H7 (cell line): ENCODE measurements around the gene ZNF367. TPM values are rescaled to one million over a fixed set of nuclear protein-coding genes. Genes with fewer than 3 reads are reported as not detected.

Experiments used
- DNase-seq: peaks from one replicate; pipeline ENCODE4 v3.0.0; 2012
- H3K27me3 ChIP-seq: 2 replicates; pipeline ENCODE4 v1.6.0; 2011; ENCODE audit warnings: mild to moderate bottlenecking, low read length; ENCODE audit not compliant: control insufficient read depth, insufficient read depth
- H3K36me3 ChIP-seq: replicated peaks from 2 replicates; pipeline ENCODE4 v1.5.1; 2011; ENCODE audit warnings: low read length; ENCODE audit not compliant: control insufficient read depth, insufficient read depth
- H3K4me3 ChIP-seq: 2 replicates; pipeline ENCODE4 v1.5.1; 2011; ENCODE audit warnings: low read depth, mild to moderate bottlenecking, control low read depth, low read length, moderate library complexity; ENCODE audit not compliant: insufficient read depth
- total RNA-seq: library from RNA; depleted of rRNA; stranded (reverse); fragments of >200 nt; shearing (Covaris generic); gene quantifications from 2 replicates; pipeline ENCODE4 v1.2.3, GENCODE V29; 2014

The ZNF367 gene
- total RNA-seq, 1 experiment from 2014 or later, result 10.0 TPM

DNA sequence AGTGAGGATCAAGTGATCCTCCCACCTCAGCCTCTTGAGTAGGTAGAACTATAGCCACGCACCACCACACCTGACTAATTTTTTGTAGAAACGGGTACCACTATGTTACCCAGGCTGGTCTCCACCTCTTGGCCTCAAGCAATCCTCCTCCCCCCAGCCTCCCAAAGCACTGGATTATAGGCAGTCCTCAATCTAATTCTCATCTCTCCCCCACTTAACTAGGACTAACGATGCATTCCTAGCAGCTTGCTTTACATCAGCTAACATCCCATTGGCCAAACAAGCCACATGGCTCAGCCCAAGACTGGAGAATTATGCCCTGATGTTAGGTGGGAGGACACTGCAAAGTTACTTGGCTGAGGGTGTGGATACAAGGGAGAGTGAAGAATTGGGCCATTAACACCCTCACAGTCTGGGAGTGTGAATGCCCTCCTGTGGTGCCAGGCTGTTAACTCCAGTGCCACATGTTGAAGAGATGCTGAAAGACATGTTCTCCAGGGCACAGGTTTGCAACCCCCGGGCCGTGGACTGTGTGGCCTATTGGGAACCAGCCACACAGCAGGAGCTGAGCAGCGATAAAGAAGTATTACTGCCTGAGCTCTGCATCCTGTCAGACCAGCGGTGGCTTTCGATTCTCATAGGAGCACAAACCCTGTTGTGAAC lies 5.3 kb upstream of the ZNF367 start:
- Histone ChIP-seq H3K4me3 (no peak overlapping the region), H3K36me3 (no peaks in the 10 kb centered on the region), H3K27me3 (no peaks in the 10 kb centered on the region)
- DNase-seq, result no peak

DNA sequence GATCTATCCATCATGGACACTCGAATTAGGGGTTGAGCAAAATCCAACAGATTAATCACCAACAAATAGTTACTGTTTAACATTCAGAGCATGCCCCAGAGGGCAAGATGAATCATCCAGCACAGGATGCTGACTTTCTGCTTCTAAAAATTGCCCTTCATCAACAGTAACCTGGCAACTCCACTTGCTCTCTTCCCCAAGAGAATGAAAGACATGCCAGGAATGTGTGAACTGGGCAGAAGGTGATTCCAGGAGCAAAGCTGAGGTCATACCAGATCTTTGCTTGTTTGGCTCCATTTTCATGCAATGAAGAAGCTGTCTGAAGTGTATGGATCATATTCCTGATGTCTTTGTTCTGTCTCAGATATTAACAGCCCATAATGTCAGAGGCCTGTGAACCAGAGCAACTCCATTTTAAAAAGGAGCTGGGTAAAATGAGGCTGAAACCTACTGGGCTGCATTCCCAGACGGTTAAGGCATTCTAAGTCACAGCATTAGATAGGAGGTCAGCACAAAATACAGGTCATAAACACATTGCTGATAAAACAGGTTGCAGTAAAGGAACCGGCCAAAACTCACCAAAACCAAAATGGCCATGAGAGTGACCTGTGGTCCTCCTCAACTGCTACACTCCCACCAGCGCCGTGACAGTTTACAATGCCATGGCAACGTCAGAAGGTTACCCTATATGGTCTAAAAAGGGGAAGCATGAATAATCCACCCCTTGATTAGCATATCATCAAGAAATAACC lies 2.5 kb upstream of the ZNF367 start:
- no peaks in the 10 kb centered on the region for H3K27me3 ChIP-seq
- DNase-seq, result peak; percentile 45
- no peak overlapping the region for H3K4me3 ChIP-seq
- no peaks in the 10 kb centered on the region for H3K36me3 ChIP-seq

DNA sequence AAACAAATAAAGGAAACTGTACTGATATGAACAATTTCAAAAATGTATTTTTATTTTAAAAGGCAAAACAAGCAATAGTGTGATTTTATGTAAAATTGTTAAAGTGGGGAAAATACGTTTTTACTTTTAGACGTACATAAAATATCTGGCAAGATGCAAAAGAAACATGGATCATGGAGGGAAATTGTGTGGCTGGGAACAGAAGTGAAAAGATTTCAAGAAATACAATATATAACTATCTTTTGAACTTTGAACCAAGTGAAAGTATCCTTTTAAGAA lies 1.5 kb upstream of the ZNF367 start:
- Histone ChIP-seq H3K36me3 (no peaks in the 10 kb centered on the region), H3K27me3 (no peaks in the 10 kb centered on the region), H3K4me3 (peak overlapping the region; percentile 94)
- no peak for DNase-seq

DNA sequence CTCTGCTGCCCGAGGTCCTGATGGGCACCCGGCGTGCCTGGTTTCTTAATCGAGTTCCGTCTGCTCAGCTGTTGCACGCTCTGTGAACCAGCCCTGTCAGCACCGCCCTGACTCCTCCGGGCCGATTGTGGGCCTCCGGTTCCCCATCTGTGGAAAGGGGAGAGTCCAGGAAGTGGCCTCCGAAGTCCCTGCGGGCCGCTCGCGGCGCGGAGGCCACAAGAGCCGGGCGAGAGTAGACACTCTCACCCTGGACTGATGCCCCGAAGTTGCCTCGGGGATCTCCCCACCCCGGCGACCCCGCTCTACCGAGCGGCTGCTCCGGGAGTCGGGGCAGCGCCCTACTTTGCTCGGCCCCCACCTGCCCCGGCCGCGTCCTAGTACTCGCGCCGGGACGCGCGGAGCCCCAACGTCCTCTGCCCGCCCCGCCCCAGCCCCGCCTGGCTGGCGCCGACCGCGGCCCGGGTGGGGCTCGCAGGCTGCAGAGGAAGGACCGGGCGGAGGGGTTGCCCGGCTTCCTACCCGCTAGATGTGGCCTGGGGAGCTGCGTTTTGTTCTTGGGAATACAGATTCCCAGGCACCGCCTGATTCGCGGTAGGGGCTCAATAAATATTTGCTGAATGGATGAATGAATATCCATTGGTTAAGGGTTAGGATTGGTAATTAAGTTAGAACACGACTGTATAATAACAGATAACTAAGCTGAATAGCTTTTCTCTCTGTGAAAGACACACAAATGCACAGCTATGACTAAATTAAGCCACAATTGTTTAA lies 935 bp upstream of the ZNF367 start:
- no peaks in the 10 kb centered on the region for H3K27me3 ChIP-seq
- H3K4me3 ChIP-seq, result peak overlapping the region; percentile 94
- H3K36me3 ChIP-seq, result no peaks in the 10 kb centered on the region
- DNase-seq, result peak; percentile 75

- no peak for DNase-seq
- Histone ChIP-seq H3K4me3 (peak overlapping the region; percentile 94), H3K36me3 (no peaks in the 10 kb centered on the region), H3K27me3 (no peaks in the 10 kb centered on the region)
Observed at GRCh38 chr9:96417661-96418082, 498 bp downstream of the ZNF367 start.

DNA sequence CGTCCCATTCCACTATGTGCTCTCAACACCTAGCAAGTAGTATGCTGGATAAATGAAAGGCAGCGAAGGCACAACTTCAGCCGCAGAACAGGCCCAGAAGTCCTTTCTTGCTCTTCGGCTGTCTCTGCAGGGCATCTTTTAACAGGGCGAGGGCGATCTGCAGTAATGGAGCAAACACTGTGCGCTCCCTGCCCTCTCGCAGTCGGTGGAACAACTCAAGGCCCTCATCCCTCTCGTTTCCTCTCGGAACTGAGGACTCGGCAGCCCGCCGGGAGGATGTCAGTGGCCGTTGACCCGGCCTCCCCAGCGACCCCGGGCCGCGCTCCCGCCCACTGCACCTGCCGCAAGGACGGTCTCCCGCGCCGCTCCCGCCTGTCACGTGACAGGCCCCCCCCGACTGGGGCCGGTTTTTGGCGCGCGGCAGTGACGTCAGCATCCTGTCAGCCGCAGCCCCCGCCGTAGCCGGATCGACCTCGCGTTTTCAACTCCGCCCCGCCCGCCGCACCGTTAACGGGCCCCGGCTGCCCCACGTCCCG lies 1.1 kb downstream of the ZNF367 start:
- Histone ChIP-seq H3K27me3 (no peaks in the 10 kb centered on the region), H3K4me3 (peak overlapping the region; percentile 94), H3K36me3 (no peaks in the 10 kb centered on the region)
- DNase-seq, result peak; percentile 94

DNA sequence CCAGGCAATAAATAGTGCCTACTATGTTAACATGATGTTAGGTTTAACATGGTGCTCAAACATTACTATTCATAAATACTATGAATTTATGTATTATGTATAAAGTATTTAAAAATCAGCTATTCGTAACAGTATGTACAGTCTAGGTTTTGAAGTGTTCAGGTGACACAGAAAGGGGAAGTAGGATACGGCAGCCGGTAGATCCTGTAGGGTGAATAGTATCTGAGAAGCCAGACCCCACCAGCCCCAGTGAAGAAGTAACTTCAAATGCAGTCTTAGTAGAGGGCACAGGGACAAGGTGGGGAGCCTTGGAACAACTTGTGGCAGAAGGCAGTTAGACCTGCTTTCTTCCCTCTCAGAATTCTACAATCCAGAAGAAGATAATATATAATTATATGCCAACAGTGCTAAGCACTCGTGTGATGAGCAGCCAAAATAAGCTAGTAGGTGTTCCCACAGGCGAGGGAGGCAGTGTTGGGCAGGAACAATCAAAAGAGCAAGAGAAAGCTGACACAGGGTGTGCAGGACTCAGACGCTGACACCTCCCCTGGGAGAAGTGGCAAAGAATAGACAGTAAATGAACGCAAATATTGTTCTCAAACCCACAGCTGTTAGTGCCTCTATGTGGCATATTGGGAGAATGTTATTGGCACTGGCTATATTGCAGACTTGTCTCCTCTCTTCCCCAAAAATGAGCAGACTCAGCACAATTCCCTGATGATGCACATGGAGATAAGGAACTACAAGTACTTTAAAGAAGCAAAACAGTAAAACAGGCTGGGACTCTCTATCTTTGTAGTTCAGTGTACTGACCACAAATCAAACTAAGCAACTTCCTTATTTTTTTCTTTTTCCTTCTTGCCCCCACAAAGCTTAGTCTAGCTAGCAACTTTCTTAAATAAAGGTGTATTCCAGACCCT lies 4.6 kb downstream of the ZNF367 start:
- DNase-seq, result no peak
- no peak overlapping the region for H3K4me3 ChIP-seq
- H3K27me3 ChIP-seq, result no peaks in the 10 kb centered on the region
- no peaks in the 10 kb centered on the region for H3K36me3 ChIP-seq

- Histone ChIP-seq H3K4me3 (no peak overlapping the region), H3K27me3 (no peaks in the 10 kb centered on the region), H3K36me3 (no peaks in the 10 kb centered on the region)
- DNase-seq, result no peak
Observed at GRCh38 chr9:96412174-96412913, 5.8 kb downstream of the ZNF367 start.

GRCh38 chr9:96411129-96411838 lies 6.9 kb downstream of the ZNF367 start:
- Histone ChIP-seq H3K27me3 (no peaks in the 10 kb centered on the region), H3K4me3 (no peak overlapping the region), H3K36me3 (no peaks in the 10 kb centered on the region)
- no peak for DNase-seq

GRCh38 chr9:96408409-96409280 lies 9.5 kb downstream of the ZNF367 start:
- no peak for DNase-seq
- H3K4me3 ChIP-seq, result no peak overlapping the region
- H3K27me3 ChIP-seq, result no peaks in the 10 kb centered on the region
- no peaks in the 10 kb centered on the region for H3K36me3 ChIP-seq

- Histone ChIP-seq H3K4me3 (no peak overlapping the region), H3K36me3 (no peaks in the 10 kb centered on the region), H3K27me3 (no peaks in the 10 kb centered on the region)
- DNase-seq, result no peak
Observed at GRCh38 chr9:96400132-96400910, 17.8 kb downstream of the ZNF367 start.

GRCh38 chr9:96399325-96399633 lies 18.9 kb downstream of the ZNF367 start:
- Histone ChIP-seq H3K27me3 (no peaks in the 10 kb centered on the region), H3K4me3 (no peak overlapping the region), H3K36me3 (peaks cover 1% of the 10 kb centered on the region; the same call in 1 of the 2 replicates)
- no peak for DNase-seq
